Heart left ventricle (tissue), 16 donors: ENCODE measurements around the gene PPT1. TPM values are rescaled to one million over a fixed set of nuclear protein-coding genes. Genes with fewer than 3 reads are reported as not detected.

Source experiments
- ATAC-seq, 4 donors: fragments of 200-7000 bp; cut with Tn5 transposase; one replicate each; pipeline ENCODE4 v1.9.1; 2020 to 2022; ENCODE audit warnings: moderate library complexity in 4 of 4, mild to moderate bottlenecking in 3 of 4, moderate number of reproducible peaks in 1 of 4
- DNase-seq, 5 donors: peaks; one replicate each; pipeline ENCODE4 v3.0.0-alpha.2; 2020
- H3K27ac ChIP-seq, 12 donors: fragments of 200-600 bp; sonication (generic) in 4 of 12; one replicate each; pipeline versions ENCODE4 v1.5.0 to v1.8.0; 2016 to 2022; ENCODE audit warnings: mild to moderate bottlenecking in 2 of 12
- H3K27me3 ChIP-seq, 9 donors: fragments of 200-600 bp; sonication (generic) in 2 of 9; one replicate each; pipeline versions ENCODE4 v1.5.1 to v1.8.0; 2016 to 2022; ENCODE audit warnings: mild to moderate bottlenecking in 3 of 9
- H3K36me3 ChIP-seq, 9 donors: fragments of 200-600 bp; sonication (generic) in 2 of 9; one replicate each; pipeline versions ENCODE4 v1.5.0 to v1.8.0; 2018 to 2022; ENCODE audit warnings: mild to moderate bottlenecking in 2 of 9
- H3K4me1 ChIP-seq, 12 donors: fragments of 200-600 bp; sonication (generic) in 4 of 12; one replicate each; pipeline versions ENCODE4 v1.5.0 to v1.8.0; 2016 to 2022; ENCODE audit warnings: mild to moderate bottlenecking in 3 of 12
- H3K4me3 ChIP-seq, 12 donors: fragments of 200-600 bp; sonication (generic) in 4 of 12; one replicate each; pipeline versions ENCODE4 v1.5.0 to v1.8.0; 2017 to 2022; ENCODE audit warnings: mild to moderate bottlenecking in 9 of 12, moderate library complexity in 4 of 12
- H3K9me3 ChIP-seq, 12 donors: fragments of 200-600 bp; sonication (generic) in 4 of 12; one replicate each; pipeline versions ENCODE4 v1.5.0 to v1.8.0; 2016 to 2022; ENCODE audit warnings: mild to moderate bottlenecking in 1 of 12
- POLR2A ChIP-seq, 2 donors: fragments of 450-650 bp; IDR thresholded peaks; one replicate each; pipeline ENCODE4 v1.6.1; 2017; ENCODE audit warnings: antibody characterized with exemption in 2 of 2, mild to moderate bottlenecking in 2 of 2, moderate library complexity in 2 of 2
- WGBS, 4 donors: extraction: QIAGEN DNeasy Blood & Tissue Kit in 2 of 4; methylation state at CpG; one replicate each; pipeline versions ENCODE4 v1.1.5 to v1.1.7; 2013 to 2018; 5-methylcytosine and 5-hydroxymethylcytosine counted together
- intact Hi-C, 10 donors: fragments of 100-400 bp; cut with DNase I; formaldehyde crosslinking; loops; one replicate each; pipeline versions ENCODE4 v1.11.1 to v1.14.2; 2022
- polyA plus RNA-seq, 2 donors: library from polyadenylated mRNA; stranded (reverse); fragments of 200-250 nt; gene quantifications; one replicate each; pipeline ENCODE4 v1.2.3, GENCODE V29; 2013
- total RNA-seq, 9 donors: library from RNA; depleted of rRNA in 2 of 9; stranded (reverse); fragments of >200 nt in 2 of 9; fragmentation: NEBNext Ultra II Directional in 3 of 9; extraction: Animal tissue kit (Norgen Biotek cat#: 25700) in 3 of 9; gene quantifications; one replicate each; pipeline versions ENCODE4 v1.1.0 to v1.2.4, GENCODE V29; 2016 to 2023
- TF ChIP-seq, protein P1 (sequence below), 12 donors: fragments of 200-600 bp; sonication (generic) in 4 of 12; IDR thresholded peaks; one replicate each; pipeline versions ENCODE4 v1.5.0 to v1.8.0; 2018 to 2022; ENCODE audit warnings: antibody characterized with exemption in 12 of 12, mild to moderate bottlenecking in 5 of 12
- donor health status: ischemic (EF 13 %, LVEDD 7.1; RV severe dilation, severe dysfunction).
- donor health status: healthy with polysubstance abuse.
- donor health status: DM: no; HTN: yes; CAD: no.
- donor health status: DM: no; HTN: no; CAD: no.
- donor health status: ischemic (EF 25% LVEDD 6.9; RV normal size, moderate dysfunction).
- donor health status: ischemic (EF 25% LVEDD 5.7; RV mildly dilated, moderate dysfunction).
- donor health status: healthy.
- donor health status: DM: yes; HTN: yes; CAD: no.
- donor health status: ischemic (EF 35%, LVEDD 5.7; RV mildly dilated, moderate dysfunction).
- donor health status: nonischemic (EF 11% LVEDD 7.7; RV severe dilation, severe dysfunction).
- donor health status: DM: yes; HTN: yes; CAD: no.
- donor health status: PGD.
- donor health status: ischemic (EF 29% LVEDD 5.4; RV normal size, mild dysfunction).
- donor health status: nonischemic (EF 23%, LVEDD 6.1; RV moderate dilation, normal function).

Gene PPT1
- total and polyA plus RNA-seq, 11 donors = 22.8 to 106 (median 38.6) TPM

DNA sequence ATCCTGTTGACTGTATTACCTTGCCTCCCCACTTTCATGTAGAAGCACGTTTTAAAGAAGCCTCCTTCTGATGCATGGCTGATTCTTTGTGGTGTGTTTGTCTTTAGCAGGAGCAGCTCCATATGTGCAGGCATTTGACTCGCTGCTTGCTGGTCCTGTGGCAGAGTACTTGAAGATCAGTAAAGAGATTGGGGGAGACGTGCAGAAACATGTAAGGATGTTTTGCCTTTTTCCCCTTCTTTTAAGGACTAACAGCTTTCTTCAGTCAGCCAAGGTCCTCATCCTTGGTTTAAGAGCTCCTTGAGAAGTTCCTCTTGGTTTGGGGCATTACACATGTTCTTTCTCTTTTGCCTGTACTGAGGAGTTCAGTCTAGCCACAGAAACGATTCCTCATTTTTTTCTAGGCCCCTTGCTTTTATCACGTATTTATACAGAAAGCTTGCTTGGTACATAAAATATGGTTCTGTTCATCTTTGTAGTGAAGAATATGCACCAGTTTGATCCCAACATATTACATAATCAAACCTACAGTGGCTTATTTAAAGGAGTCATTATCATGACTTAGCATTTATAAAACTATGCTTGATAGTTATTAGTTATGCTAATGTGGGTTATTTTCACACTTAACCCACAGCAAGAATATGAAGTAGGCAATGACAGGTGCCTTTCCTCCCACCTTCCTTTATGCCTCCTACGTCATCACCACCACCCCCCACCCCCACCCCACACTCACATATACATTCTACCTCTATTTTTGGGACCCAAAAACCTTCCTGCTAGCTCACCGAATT lies 36.9 kb downstream of the PPT1 start:
- Histone ChIP-seq H3K4me1 (peaks cover 11 to 97% (median 58%) of the 10 kb centered on the region in 12 donors), H3K27ac (peak overlapping the region in 11 of 12 donors; percentile 23 to 88 (median 52)), H3K4me3 (peak overlapping the region in 2 of 12 donors; percentile 12 to 17), H3K27me3 (no peaks in the 10 kb centered on the region), H3K9me3 (no peaks in the 10 kb centered on the region), H3K36me3 (peaks cover 5 to 89% (median 56%) of the 10 kb centered on the region in 9 donors)
- peak in 2 of 4 donors; percentile 5 to 8 for ATAC-seq
- DNase-seq = no peak
- 46 to 48% (median 46%) methylated on average over 7 of the region's 7 CpGs for WGBS, 4 donors
- no peak for TF ChIP-seq POLR2A (IDR thresholded peaks at IDR 0.05)
- TF ChIP-seq, protein P1, sequence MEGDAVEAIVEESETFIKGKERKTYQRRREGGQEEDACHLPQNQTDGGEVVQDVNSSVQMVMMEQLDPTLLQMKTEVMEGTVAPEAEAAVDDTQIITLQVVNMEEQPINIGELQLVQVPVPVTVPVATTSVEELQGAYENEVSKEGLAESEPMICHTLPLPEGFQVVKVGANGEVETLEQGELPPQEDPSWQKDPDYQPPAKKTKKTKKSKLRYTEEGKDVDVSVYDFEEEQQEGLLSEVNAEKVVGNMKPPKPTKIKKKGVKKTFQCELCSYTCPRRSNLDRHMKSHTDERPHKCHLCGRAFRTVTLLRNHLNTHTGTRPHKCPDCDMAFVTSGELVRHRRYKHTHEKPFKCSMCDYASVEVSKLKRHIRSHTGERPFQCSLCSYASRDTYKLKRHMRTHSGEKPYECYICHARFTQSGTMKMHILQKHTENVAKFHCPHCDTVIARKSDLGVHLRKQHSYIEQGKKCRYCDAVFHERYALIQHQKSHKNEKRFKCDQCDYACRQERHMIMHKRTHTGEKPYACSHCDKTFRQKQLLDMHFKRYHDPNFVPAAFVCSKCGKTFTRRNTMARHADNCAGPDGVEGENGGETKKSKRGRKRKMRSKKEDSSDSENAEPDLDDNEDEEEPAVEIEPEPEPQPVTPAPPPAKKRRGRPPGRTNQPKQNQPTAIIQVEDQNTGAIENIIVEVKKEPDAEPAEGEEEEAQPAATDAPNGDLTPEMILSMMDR (IDR thresholded peaks at IDR 0.05) = no peak
- intact Hi-C loops = loop anchor here in 2 of 10 donors (2.0 kb wide), 2 partner anchors 15 to 19 kb away; partner anchors contain the start of gene CAP1 (in 1 of the 2)

- peaks cover 14 to 97% (median 64%) of the 10 kb centered on the region in 12 donors for H3K4me1 ChIP-seq
- DNase-seq = no peak
- no peaks in the 10 kb centered on the region for H3K9me3 ChIP-seq
- peak overlapping the region in 11 of 12 donors; percentile 23 to 88 (median 52) for H3K27ac ChIP-seq
- H3K36me3 ChIP-seq = peaks cover under 1 to 89% (median 49%) of the 10 kb centered on the region in 9 donors
- WGBS, 4 donors = 54 to 60% (median 58%) methylated on average over 4 of the region's 4 CpGs
- no peak for TF ChIP-seq POLR2A (IDR thresholded peaks at IDR 0.05)
- TF ChIP-seq, protein P1 (IDR thresholded peaks at IDR 0.05) = no peak
- ATAC-seq = peak; percentile 43 to 86 (median 71)
- peak overlapping the region in 2 of 12 donors; percentile 12 to 17 for H3K4me3 ChIP-seq
- H3K27me3 ChIP-seq = no peaks in the 10 kb centered on the region
- intact Hi-C loops = loop anchor here in 2 of 10 donors (2.0 kb wide), 2 partner anchors 15 to 19 kb away; partner anchors contain the start of gene CAP1 (in 1 of the 2)
These were observed 37.6 kb downstream of the PPT1 start for GRCh38 chr1:40059338-40059959.

GRCh38 chr1:40058453-40059337 lies 38.4 kb downstream of the PPT1 start:
- no peaks in the 10 kb centered on the region for H3K9me3 ChIP-seq
- TF ChIP-seq, protein P1 (IDR thresholded peaks at IDR 0.05) = no peak
- no peak for TF ChIP-seq POLR2A (IDR thresholded peaks at IDR 0.05)
- peak overlapping the region in 11 of 12 donors; percentile 23 to 88 (median 52) for H3K27ac ChIP-seq
- H3K4me3 ChIP-seq = peak overlapping the region in 1 of 12 donors; percentile 12
- DNase-seq = no peak
- peaks cover 0 to 81% (median 41%) of the 10 kb centered on the region in 9 donors for H3K36me3 ChIP-seq
- peaks cover 14 to 97% (median 67%) of the 10 kb centered on the region in 12 donors for H3K4me1 ChIP-seq
- intact Hi-C loops = loop anchor here in 2 of 10 donors (2.0 kb wide), 2 partner anchors 14 to 18 kb away; partner anchors contain the start of gene CAP1 (in 1 of the 2)
- 61 to 75% (median 70%) methylated on average over 7 of the region's 7 CpGs for WGBS, 4 donors
- ATAC-seq = peak in 1 of 4 donors; percentile 33
- no peaks in the 10 kb centered on the region for H3K27me3 ChIP-seq
